Raji (cell line): ENCODE results near the gene BICD2.

Source experiments
- POLR2A ChIP-seq: IDR thresholded peaks from 2 replicates; pipeline ENCODE4 v1.6.1; 2011; ENCODE audit warnings: low read depth, low read length, control low read depth; ENCODE audit not compliant: insufficient read depth

The BICD2 gene

GRCh38 chr9:92680166-92681119 lies 84.2 kb downstream of the BICD2 start:
- TF ChIP-seq POLR2A = no peak

GRCh38 chr9:92679413-92680165 lies 85.0 kb downstream of the BICD2 start:
- no peak for TF ChIP-seq POLR2A

DNA sequence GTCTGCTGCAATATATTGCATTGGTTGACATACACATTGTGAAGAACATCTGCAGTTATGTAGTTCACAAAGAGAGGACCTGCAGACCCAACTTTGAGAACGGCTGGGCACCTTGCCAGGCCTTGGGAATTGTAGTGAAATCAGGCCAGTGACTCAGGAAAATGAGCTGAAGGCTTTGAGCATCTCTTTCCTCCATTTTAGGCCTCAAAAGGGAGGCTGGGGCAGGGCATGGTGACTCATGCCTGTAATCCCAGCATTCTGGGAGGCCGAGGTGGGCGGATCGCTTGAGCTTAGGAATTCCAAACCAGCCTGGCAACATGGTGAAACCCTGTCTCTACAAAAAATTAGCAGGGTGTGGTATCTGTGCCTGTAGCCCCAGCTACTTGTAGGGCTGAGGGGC lies 93.3 kb downstream of the BICD2 start:
- TF ChIP-seq POLR2A = no peak

GRCh38 chr9:92669890-92670708 lies 94.5 kb downstream of the BICD2 start, which contains the start of gene IPPK:
IPPK (minus strand) TSS chr9:92670131; CDS start chr9:92669988, 143 bp downstream.
- peak; percentile 93 for TF ChIP-seq POLR2A

DNA sequence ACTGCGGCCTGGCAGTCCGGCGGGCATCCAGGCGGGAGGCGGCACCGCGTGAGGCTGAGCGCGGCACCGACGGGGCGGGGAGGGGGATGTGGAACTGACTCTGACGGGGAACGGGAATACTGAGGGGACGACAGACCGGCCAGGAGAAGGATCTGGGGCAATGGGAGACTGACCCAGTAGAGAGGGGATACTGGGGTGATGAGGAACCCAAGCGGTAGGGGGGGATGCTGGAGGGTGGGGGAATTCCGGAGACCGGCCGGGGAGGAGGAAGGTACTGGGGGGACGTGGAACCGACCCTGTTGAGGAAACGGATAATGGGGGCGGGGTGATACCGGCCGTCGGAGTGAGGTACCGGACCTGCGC lies 95.1 kb downstream of the BICD2 start:
- TF ChIP-seq POLR2A = no peak

GRCh38 chr9:92668746-92669526 lies 95.7 kb downstream of the BICD2 start:
- no peak for TF ChIP-seq POLR2A

DNA sequence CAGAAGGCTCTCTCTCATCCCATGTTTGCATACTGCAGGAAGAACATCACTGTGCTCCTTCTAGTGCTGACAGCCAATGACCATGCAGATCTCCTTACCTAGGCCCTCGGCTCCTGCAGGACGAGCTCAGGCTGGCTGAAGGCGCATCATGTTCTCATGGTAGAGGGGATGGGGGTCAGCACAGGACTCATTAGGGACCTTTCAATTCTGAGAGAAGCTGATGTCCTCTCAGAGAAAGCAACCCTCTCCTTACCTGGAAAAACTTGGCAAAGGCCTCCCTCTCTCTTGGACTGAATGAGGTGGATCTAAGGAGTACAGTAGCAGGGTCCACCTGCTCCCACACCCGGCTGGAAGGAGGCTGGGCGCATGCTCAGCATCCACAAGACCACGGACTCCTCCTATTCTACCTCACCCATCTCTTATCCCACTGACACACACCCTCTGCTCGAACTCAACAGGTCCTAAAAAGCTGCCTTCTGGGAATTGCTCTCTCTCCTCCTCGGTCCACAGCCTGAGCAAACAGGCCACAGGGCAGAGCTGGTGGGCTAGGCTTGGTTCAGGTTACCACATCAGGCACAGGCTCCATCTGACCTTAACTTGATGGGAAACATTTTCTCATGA lies 97.6 kb downstream of the BICD2 start:
- no peak for TF ChIP-seq POLR2A

- no peak for TF ChIP-seq POLR2A
Observed at GRCh38 chr9:92666236-92666635, 98.4 kb downstream of the BICD2 start.

DNA sequence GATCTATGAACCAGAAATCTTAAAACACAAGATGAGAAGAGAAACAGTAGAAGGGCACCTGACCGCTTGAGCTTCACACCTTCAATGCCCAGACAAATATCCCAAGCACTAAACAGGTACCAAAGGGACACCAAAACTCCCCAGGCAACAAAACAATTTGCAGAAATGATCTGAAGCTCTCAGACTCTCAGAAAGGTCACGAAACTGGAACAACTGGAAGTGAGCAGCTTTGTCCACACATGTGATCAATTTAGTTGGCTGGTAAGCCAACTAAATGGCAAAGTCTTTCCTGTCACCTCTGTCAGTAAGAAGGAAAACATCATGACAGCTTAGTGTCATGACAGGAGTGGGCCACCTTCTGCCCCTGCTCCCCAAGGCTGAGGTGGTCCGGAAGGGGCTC lies 98.8 kb downstream of the BICD2 start:
- no peak for TF ChIP-seq POLR2A

GRCh38 chr9:92664394-92665152 lies 100.1 kb downstream of the BICD2 start:
- no peak for TF ChIP-seq POLR2A

GRCh38 chr9:92663951-92664350 lies 100.7 kb downstream of the BICD2 start:
- no peak for TF ChIP-seq POLR2A

DNA sequence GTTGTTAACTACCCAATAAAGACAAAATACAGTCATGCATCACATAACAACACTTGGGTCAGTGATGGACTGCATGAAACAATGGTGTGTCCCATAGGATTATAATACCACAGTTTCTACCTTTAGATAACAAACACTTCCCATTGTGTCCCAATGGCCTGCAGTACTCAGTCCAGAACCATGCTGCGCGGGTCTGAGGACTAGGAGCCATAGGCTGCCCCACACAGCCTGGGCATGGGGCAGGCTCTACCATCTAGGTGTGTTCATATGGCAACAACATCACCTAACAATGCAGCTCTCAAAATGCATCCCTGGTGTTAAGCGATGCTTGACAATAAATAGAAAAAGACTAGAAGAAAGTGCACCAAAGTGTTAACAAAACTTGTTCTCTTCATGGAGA lies 101.5 kb downstream of the BICD2 start:
- no peak for TF ChIP-seq POLR2A

DNA sequence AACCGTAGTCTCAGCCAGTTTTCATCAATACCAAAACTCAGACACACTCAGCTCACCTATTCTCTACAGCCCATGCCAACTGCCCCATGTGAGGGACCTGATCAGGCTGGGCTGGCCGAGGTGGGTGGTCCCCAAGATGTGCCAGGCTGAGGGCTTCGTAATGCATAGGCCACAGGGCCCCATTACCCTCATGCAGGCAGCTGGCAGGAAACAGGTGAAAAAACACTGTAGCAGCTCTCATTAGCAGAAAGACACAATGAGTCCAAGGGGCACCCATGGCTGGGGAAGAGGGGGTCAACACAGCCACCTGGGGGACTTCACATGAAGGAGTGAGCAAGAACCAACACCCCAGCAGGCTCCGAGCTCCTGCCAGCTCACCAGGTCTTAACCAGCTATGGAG lies 102.9 kb downstream of the BICD2 start:
- TF ChIP-seq POLR2A = no peak
